ENCODE results near the gene CMTR1. TPM values are rescaled to one million over a fixed set of nuclear protein-coding genes. Genes with fewer than 3 reads are reported as not detected.

The CMTR1 gene
- polyA plus RNA-seq, 1 donor from 2014 or later, result 64.1 TPM

GRCh38 chr6:37523412-37523811 is 90.4 kb downstream of the CMTR1 start:
- H3K4me3 ChIP-seq (ENCODE audit: low read length), result no peak overlapping the region
- no peak overlapping the region for H3K9ac ChIP-seq (ENCODE audit: low read length)
- no peaks in the 10 kb centered on the region for H3K79me2 ChIP-seq (replicated peaks; ENCODE audit: insufficient read depth, low read length)
- no peaks in the 10 kb centered on the region for H4K20me1 ChIP-seq (ENCODE audit: insufficient read depth)
- H3K27me3 ChIP-seq (ENCODE audit: insufficient read depth, low read depth, low read length), result no peaks in the 10 kb centered on the region
- no peak overlapping the region for H3K4me2 ChIP-seq (ENCODE audit: low read length)
- no peaks in the 10 kb centered on the region for H3K9me2 ChIP-seq (ENCODE audit: insufficient read depth, low read length)
- no peak overlapping the region for H3K27ac ChIP-seq (ENCODE audit: low read length)
- H3F3A ChIP-seq (ENCODE audit: insufficient read depth, low read length, poor library complexity, severe bottlenecking), result no peaks in the 10 kb centered on the region
- no peak overlapping the region for H2AFZ ChIP-seq (ENCODE audit: low read depth, low read length)
- H3K9me3 ChIP-seq (ENCODE audit: low read length), result no peaks in the 10 kb centered on the region
- H3K36me3 ChIP-seq (ENCODE audit: insufficient read depth, low read length), result no peaks in the 10 kb centered on the region
- TF ChIP-seq POLR2AphosphoS5 (IDR thresholded peaks at IDR 0.05), result no peak
- TF ChIP-seq SMC3 (conservative IDR thresholded peaks at IDR 0.05; ENCODE audit: poor library complexity), result no peak
- no peak for TF ChIP-seq EZH2 (IDR thresholded peaks at IDR 0.05; ENCODE audit: borderline replicate concordance, insufficient read depth, low read length, poor library complexity, severe bottlenecking)
- no peak for TF ChIP-seq CTCF (IDR thresholded peaks at IDR 0.05; ENCODE audit: poor library complexity, severe bottlenecking)
- no peak for TF ChIP-seq REST (IDR thresholded peaks at IDR 0.05; ENCODE audit: borderline replicate concordance)
- no peak for TF ChIP-seq RAD21 (conservative IDR thresholded peaks at IDR 0.05)

GRCh38 chr6:37524025-37524969 is 91.3 kb downstream of the CMTR1 start:
- no peak overlapping the region for H2AFZ ChIP-seq (ENCODE audit: low read depth, low read length)
- H4K20me1 ChIP-seq (ENCODE audit: insufficient read depth), result no peaks in the 10 kb centered on the region
- no peaks in the 10 kb centered on the region for H3K27me3 ChIP-seq (ENCODE audit: insufficient read depth, low read depth, low read length)
- H3K79me2 ChIP-seq (replicated peaks; ENCODE audit: insufficient read depth, low read length), result no peaks in the 10 kb centered on the region
- H3K27ac ChIP-seq (ENCODE audit: low read length), result no peak overlapping the region
- H3K4me3 ChIP-seq (ENCODE audit: low read length), result no peak overlapping the region
- no peaks in the 10 kb centered on the region for H3K36me3 ChIP-seq (ENCODE audit: insufficient read depth, low read length)
- H3F3A ChIP-seq (ENCODE audit: insufficient read depth, low read length, poor library complexity, severe bottlenecking), result no peaks in the 10 kb centered on the region
- no peak overlapping the region for H3K9ac ChIP-seq (ENCODE audit: low read length)
- no peaks in the 10 kb centered on the region for H3K9me2 ChIP-seq (ENCODE audit: insufficient read depth, low read length)
- no peak for TF ChIP-seq POLR2AphosphoS5 (IDR thresholded peaks at IDR 0.05)
- no peak for TF ChIP-seq TAF1 (IDR thresholded peaks at IDR 0.05; ENCODE audit: low read depth)
- TF ChIP-seq EZH2 (IDR thresholded peaks at IDR 0.05; ENCODE audit: borderline replicate concordance, insufficient read depth, low read length, poor library complexity, severe bottlenecking), result no peak
- no peak for TF ChIP-seq MXI1 (conservative IDR thresholded peaks at IDR 0.05; ENCODE audit: poor library complexity, severe bottlenecking)
- TF ChIP-seq SMC3 (conservative IDR thresholded peaks at IDR 0.05; ENCODE audit: poor library complexity), result no peak
- TF ChIP-seq RAD21 (conservative IDR thresholded peaks at IDR 0.05), result no peak
- no peak for TF ChIP-seq EP300 (conservative IDR thresholded peaks at IDR 0.05; ENCODE audit: poor library complexity, severe bottlenecking)
- H3K9me3 ChIP-seq (ENCODE audit: low read length), result no peaks in the 10 kb centered on the region
- no peak overlapping the region for H3K4me2 ChIP-seq (ENCODE audit: low read length)

Measured in neural cell (in vitro differentiated cells).